H1 (cell line): ENCODE results near the gene HBM. TPM values are rescaled to one million over a fixed set of nuclear protein-coding genes. Genes with fewer than 3 reads are reported as not detected.

Source experiments
- TEAD4 ChIP-seq: IDR thresholded peaks from 2 replicates; pipeline ENCODE4 v1.6.1; 2012; ENCODE audit warnings: low read depth, low read length, inconsistent platforms, mixed read lengths
- polyA plus RNA-seq, 7 experiments: library from polyadenylated mRNA; depleted of rRNA in 3 of 7; stranded (reverse) in 5 of 7; unstranded in 2 of 7; fragments of >200 nt in 5 of 7; fragments of 200-250 nt in 2 of 7; gene quantifications; 1 replicate in 5 of 7; 2 replicates in 1 of 7; 4 replicates in 1 of 7; pipeline versions ENCODE4 v1.2.1 to v1.2.3, GENCODE V29; 2011 to 2013; ENCODE audit warnings: missing spikeins in 2 of 7, mixed read lengths in 2 of 7
- total RNA-seq: library from RNA; stranded (reverse); fragmentation: NEBNext Ultra II Directional; extraction: Animal tissue kit (Norgen Biotek cat#: 25700); gene quantifications from 2 replicates; pipeline ENCODE4 v1.2.1, GENCODE V29; 2021

The HBM gene
- total and polyA plus RNA-seq, 2 of the 8 experiments (the other 6 are each of a cell fraction or from before 2014, with no cell fraction given): 0.88 TPM; not detected in 1

DNA sequence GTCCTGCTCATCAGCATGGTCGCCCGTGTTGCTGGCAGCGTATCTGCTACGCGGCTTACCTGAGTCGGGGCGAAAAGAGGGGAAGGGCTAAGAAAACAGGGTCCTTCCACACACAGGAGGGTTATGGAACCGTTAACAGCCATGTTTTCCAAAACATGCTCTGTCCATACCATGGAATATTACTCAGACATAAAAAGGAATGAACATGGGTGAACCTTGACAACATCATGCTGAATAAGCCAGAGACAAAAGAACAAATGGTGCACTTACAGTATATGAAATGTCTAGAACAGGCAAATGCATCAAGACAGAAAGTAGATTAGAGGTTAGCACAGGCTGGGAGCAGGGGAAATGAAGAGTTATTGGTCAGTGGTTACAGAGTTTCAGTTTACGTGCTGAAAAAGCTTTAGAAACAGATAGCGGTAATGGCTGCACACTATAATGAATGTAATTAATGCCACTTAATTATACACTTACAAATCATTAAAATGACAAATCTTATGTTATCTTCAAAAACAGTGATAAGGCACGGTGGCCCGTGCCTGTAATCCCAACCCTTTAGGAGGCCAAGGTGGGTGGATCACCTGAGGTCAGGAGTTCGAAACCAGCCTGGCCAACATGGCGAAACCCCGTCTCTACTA lies 35.1 kb upstream of the HBM start (continued):
- TF ChIP-seq TEAD4: no peak
